ENCODE results near the gene OLA1.

The OLA1 gene

DNA sequence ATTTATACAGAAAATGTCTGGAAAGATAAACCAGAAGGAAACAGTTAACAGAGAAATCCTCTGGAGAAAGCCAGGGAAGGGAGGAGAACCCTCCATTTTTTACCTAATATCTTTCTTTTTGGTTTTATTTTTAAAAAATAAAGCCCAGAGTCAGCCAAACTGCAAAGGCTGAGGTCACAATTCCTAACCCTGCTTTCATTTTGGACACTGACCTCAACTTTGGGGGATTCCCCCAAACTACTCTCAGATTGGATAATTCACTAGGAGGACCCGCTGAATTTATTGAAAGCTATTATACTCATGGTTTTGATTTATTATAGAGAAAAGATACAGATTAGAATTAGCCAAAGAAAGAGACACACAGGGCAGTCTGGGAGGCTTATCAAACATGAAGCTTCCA is 189.9 kb downstream of the OLA1 start:
- H3K27ac ChIP-seq (ENCODE audit: low read length) = no peak overlapping the region
- TF ChIP-seq CTCF (IDR thresholded peaks at IDR 0.05; ENCODE audit: low read length) = no peak
- no peak for TF ChIP-seq EZH2 (optimal IDR thresholded peaks at IDR 0.05; ENCODE audit: low read depth, low read length)
- TF ChIP-seq EZH2phosphoT487 (IDR thresholded peaks at IDR 0.05; ENCODE audit: low read length) = no peak
- no peaks in the 10 kb centered on the region for H3K27me3 ChIP-seq (replicated peaks; ENCODE audit: insufficient read depth, low read length)
- H3K9me2 ChIP-seq (replicated peaks; ENCODE audit: insufficient read depth, low read length) = no peaks in the 10 kb centered on the region
- no peak overlapping the region for H2AFZ ChIP-seq (ENCODE audit: low read length)
- H3K79me2 ChIP-seq (ENCODE audit: low read length) = no peaks in the 10 kb centered on the region
- H3F3A ChIP-seq (ENCODE audit: insufficient read depth, low read length) = no peaks in the 10 kb centered on the region
- H3K36me3 ChIP-seq (replicated peaks; ENCODE audit: insufficient read depth, low read length) = no peaks in the 10 kb centered on the region
- no peaks in the 10 kb centered on the region for H3K9me3 ChIP-seq (replicated peaks; ENCODE audit: insufficient read depth, low read length)
- no peak for DNase-seq
- no peak overlapping the region for H3K9ac ChIP-seq (ENCODE audit: low read length)
- H3K4me2 ChIP-seq (ENCODE audit: low read depth, low read length) = no peak overlapping the region
- H3K4me1 ChIP-seq (ENCODE audit: low read length) = no peaks in the 10 kb centered on the region
- H3K4me3 ChIP-seq (ENCODE audit: low read length) = no peak overlapping the region
- H4K20me1 ChIP-seq (ENCODE audit: insufficient read depth, low read length) = no peaks in the 10 kb centered on the region

DNA sequence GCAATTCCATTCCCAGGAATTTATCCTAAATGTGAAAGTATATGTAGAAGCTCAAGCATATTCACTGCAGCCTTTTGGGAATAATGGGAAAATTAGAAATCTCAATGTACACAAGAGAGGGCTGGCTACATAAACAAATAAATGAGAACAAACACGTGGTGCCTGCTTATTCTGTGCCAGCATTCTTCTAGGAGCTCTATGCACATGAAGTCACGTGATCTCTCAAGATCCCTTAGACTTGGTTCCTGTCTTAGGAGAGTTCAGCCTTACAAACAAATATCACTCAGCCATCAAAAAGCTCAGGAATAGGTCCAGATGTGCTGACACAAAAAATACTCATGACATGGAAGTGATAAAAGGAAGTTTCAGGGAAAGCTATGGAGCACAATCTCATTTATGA is 190.3 kb downstream of the OLA1 start:
- no peak for TF ChIP-seq EZH2 (optimal IDR thresholded peaks at IDR 0.05; ENCODE audit: low read depth, low read length)
- TF ChIP-seq CTCF (IDR thresholded peaks at IDR 0.05; ENCODE audit: low read length) = no peak
- no peak for TF ChIP-seq EZH2phosphoT487 (IDR thresholded peaks at IDR 0.05; ENCODE audit: low read length)
- Histone ChIP-seq H3F3A (ENCODE audit: insufficient read depth, low read length) (no peaks in the 10 kb centered on the region), H4K20me1 (ENCODE audit: insufficient read depth, low read length) (no peaks in the 10 kb centered on the region), H3K9me2 (replicated peaks; ENCODE audit: insufficient read depth, low read length) (no peaks in the 10 kb centered on the region), H3K9me3 (replicated peaks; ENCODE audit: insufficient read depth, low read length) (no peaks in the 10 kb centered on the region), H3K4me1 (ENCODE audit: low read length) (no peaks in the 10 kb centered on the region), H3K9ac (ENCODE audit: low read length) (no peak overlapping the region), H3K27ac (ENCODE audit: low read length) (no peak overlapping the region), H3K27me3 (replicated peaks; ENCODE audit: insufficient read depth, low read length) (no peaks in the 10 kb centered on the region), H3K4me2 (ENCODE audit: low read depth, low read length) (no peak overlapping the region), H3K79me2 (ENCODE audit: low read length) (no peaks in the 10 kb centered on the region), H3K4me3 (ENCODE audit: low read length) (no peak overlapping the region), H3K36me3 (replicated peaks; ENCODE audit: insufficient read depth, low read length) (no peaks in the 10 kb centered on the region), H2AFZ (ENCODE audit: low read length) (no peak overlapping the region)
- DNase-seq = no peak

DNA sequence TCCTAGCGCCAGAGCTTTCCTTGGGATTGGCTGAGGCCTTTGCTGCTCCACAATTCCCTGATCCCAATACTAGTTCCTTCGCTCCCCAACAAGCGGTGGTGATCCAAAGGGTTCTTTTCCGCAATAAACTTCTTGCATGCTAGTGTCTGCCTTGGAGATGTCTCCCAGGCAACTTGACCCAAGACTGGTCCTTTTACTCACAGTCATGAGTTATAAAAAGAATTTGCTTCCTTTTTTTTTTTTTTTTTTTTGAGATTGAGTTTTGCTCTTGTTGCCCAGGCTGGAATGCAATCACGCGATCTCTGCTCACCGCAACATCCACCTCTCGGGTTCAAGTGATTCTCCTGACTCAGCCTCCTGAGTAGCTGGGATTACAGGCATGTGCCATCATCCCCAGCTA is 193.4 kb downstream of the OLA1 start:
- TF ChIP-seq EZH2 (optimal IDR thresholded peaks at IDR 0.05; ENCODE audit: low read depth, low read length) (no peak), CTCF (IDR thresholded peaks at IDR 0.05; ENCODE audit: low read length) (no peak), EZH2phosphoT487 (IDR thresholded peaks at IDR 0.05; ENCODE audit: low read length) (no peak)
- Histone ChIP-seq H3K9me3 (replicated peaks; ENCODE audit: insufficient read depth, low read length) (no peaks in the 10 kb centered on the region), H3K4me1 (ENCODE audit: low read length) (no peaks in the 10 kb centered on the region), H3F3A (ENCODE audit: insufficient read depth, low read length) (no peaks in the 10 kb centered on the region), H3K9ac (ENCODE audit: low read length) (no peak overlapping the region), H3K4me2 (ENCODE audit: low read depth, low read length) (no peak overlapping the region), H4K20me1 (ENCODE audit: insufficient read depth, low read length) (no peaks in the 10 kb centered on the region), H3K4me3 (ENCODE audit: low read length) (no peak overlapping the region), H3K9me2 (replicated peaks; ENCODE audit: insufficient read depth, low read length) (no peaks in the 10 kb centered on the region), H3K36me3 (replicated peaks; ENCODE audit: insufficient read depth, low read length) (no peaks in the 10 kb centered on the region), H3K27ac (ENCODE audit: low read length) (no peak overlapping the region), H3K27me3 (replicated peaks; ENCODE audit: insufficient read depth, low read length) (no peaks in the 10 kb centered on the region), H2AFZ (ENCODE audit: low read length) (no peak overlapping the region), H3K79me2 (ENCODE audit: low read length) (no peaks in the 10 kb centered on the region)
- DNase-seq = no peak
